HEK293 (cell line): Measurements from ENCODE around the gene CYP4V2.

Source experiments
- FEZF1 ChIP-seq: fragments of 450-650 bp; formaldehyde crosslinking; IDR thresholded peaks from 2 replicates; pipeline ENCODE4 v1.5.1; 2016; ENCODE audit warnings: missing biosample characterization, missing genetic modification characterization
- HOXD13 ChIP-seq: sonication (generic); formaldehyde crosslinking; IDR thresholded peaks from 2 replicates; pipeline ENCODE4 v1.8.0; 2022; ENCODE audit warnings: missing genetic modification reagents, borderline replicate concordance
- KLF1 ChIP-seq: fragments of 450-650 bp; formaldehyde crosslinking; IDR thresholded peaks from 2 replicates; pipeline ENCODE4 v1.5.1; 2016; ENCODE audit warnings: missing biosample characterization, missing genetic modification characterization
- KLF8 ChIP-seq: fragments of 450-650 bp; formaldehyde crosslinking; IDR thresholded peaks from 2 replicates; pipeline ENCODE4 v1.5.1; 2016; ENCODE audit warnings: missing biosample characterization, missing genetic modification characterization
- KLF9 ChIP-seq: fragments of 450-650 bp; formaldehyde crosslinking; IDR thresholded peaks from 2 replicates; pipeline ENCODE4 v1.5.1; 2016; ENCODE audit warnings: missing biosample characterization, missing genetic modification characterization, low read depth
- OSR2 ChIP-seq: fragments of 450-650 bp; formaldehyde crosslinking; IDR thresholded peaks from 2 replicates; pipeline ENCODE4 v1.5.1; 2016; ENCODE audit warnings: missing biosample characterization, missing genetic modification characterization
- OVOL3 ChIP-seq: fragments of 450-650 bp; formaldehyde crosslinking; IDR thresholded peaks from 2 replicates; pipeline ENCODE4 v1.5.1; 2016; ENCODE audit warnings: missing biosample characterization, missing genetic modification characterization
- RBAK ChIP-seq: fragments of 450-650 bp; formaldehyde crosslinking; IDR thresholded peaks from 2 replicates; pipeline ENCODE4 v1.5.1; 2016; ENCODE audit warnings: missing biosample characterization, missing genetic modification characterization
- SP2 ChIP-seq: fragments of 450-650 bp; formaldehyde crosslinking; IDR thresholded peaks from 2 replicates; pipeline ENCODE4 v1.5.1; 2016; ENCODE audit warnings: missing biosample characterization, missing genetic modification characterization
- WT1 ChIP-seq: fragments of 450-650 bp; formaldehyde crosslinking; IDR thresholded peaks from 2 replicates; pipeline ENCODE4 v1.5.1; 2016; ENCODE audit warnings: missing biosample characterization, missing genetic modification characterization
- ZBTB20 ChIP-seq: fragments of 450-650 bp; formaldehyde crosslinking; IDR thresholded peaks from 2 replicates; pipeline ENCODE4 v1.5.1; 2016; ENCODE audit warnings: missing biosample characterization, missing genetic modification characterization
- ZBTB7A ChIP-seq: fragments of 450-650 bp; formaldehyde crosslinking; IDR thresholded peaks from 2 replicates; pipeline ENCODE4 v1.5.1; 2016; ENCODE audit warnings: low read depth, missing biosample characterization, missing genetic modification characterization
- ZFHX2 ChIP-seq: fragments of 450-650 bp; formaldehyde crosslinking; conservative IDR thresholded peaks from 2 replicates; pipeline ENCODE4 v1.5.1; 2016; ENCODE audit warnings: missing biosample characterization, missing genetic modification characterization
- ZFP37 ChIP-seq: fragments of 450-650 bp; formaldehyde crosslinking; IDR thresholded peaks from 2 replicates; pipeline ENCODE4 v1.5.1; 2016; ENCODE audit warnings: missing biosample characterization, missing genetic modification characterization
- ZNF16 ChIP-seq: fragments of 450-650 bp; formaldehyde crosslinking; IDR thresholded peaks from 2 replicates; pipeline ENCODE4 v1.5.1; 2016; ENCODE audit warnings: low read depth, missing biosample characterization, missing genetic modification characterization
- ZNF18 ChIP-seq: fragments of 450-650 bp; formaldehyde crosslinking; IDR thresholded peaks from 2 replicates; pipeline ENCODE4 v1.5.1; 2016; ENCODE audit warnings: missing biosample characterization, missing genetic modification characterization
- ZNF2 ChIP-seq: fragments of 450-650 bp; formaldehyde crosslinking; IDR thresholded peaks from 2 replicates; pipeline ENCODE4 v1.5.1; 2016; ENCODE audit warnings: missing biosample characterization, missing genetic modification characterization
- ZNF214 ChIP-seq: fragments of 450-650 bp; formaldehyde crosslinking; IDR thresholded peaks from 2 replicates; pipeline ENCODE4 v1.5.1; 2017; ENCODE audit warnings: missing biosample characterization, mild to moderate bottlenecking, missing genetic modification characterization, borderline replicate concordance
- ZNF23 ChIP-seq: fragments of 450-650 bp; formaldehyde crosslinking; IDR thresholded peaks from 2 replicates; pipeline ENCODE4 v1.5.1; 2016; ENCODE audit warnings: missing biosample characterization, missing genetic modification characterization, borderline replicate concordance
- ZNF311 ChIP-seq: fragments of 450-650 bp; formaldehyde crosslinking; IDR thresholded peaks from 2 replicates; pipeline ENCODE4 v1.5.1; 2017; ENCODE audit warnings: missing biosample characterization, missing genetic modification characterization, borderline replicate concordance
- ZNF473 ChIP-seq: fragments of 450-650 bp; formaldehyde crosslinking; IDR thresholded peaks from 2 replicates; pipeline ENCODE4 v1.5.1; 2017; ENCODE audit warnings: missing biosample characterization, missing genetic modification characterization
- ZNF558 ChIP-seq: fragments of 450-650 bp; formaldehyde crosslinking; IDR thresholded peaks from 2 replicates; pipeline ENCODE4 v1.5.1; 2016; ENCODE audit warnings: missing biosample characterization, missing genetic modification characterization
- ZNF561 ChIP-seq: fragments of 450-650 bp; IDR thresholded peaks from 2 replicates; pipeline ENCODE4 v1.5.1; 2018; ENCODE audit warnings: missing biosample characterization, missing genetic modification characterization, borderline replicate concordance
- ZNF610 ChIP-seq: fragments of 450-650 bp; formaldehyde crosslinking; IDR thresholded peaks from 2 replicates; pipeline ENCODE4 v1.5.1; 2016; ENCODE audit warnings: missing biosample characterization, missing genetic modification characterization, borderline replicate concordance
- ZNF629 ChIP-seq: fragments of 450-650 bp; formaldehyde crosslinking; IDR thresholded peaks from 2 replicates; pipeline ENCODE4 v1.5.1; 2017; ENCODE audit warnings: missing biosample characterization, missing genetic modification characterization
- ZNF670 ChIP-seq: fragments of 450-650 bp; formaldehyde crosslinking; IDR thresholded peaks from 2 replicates; pipeline ENCODE4 v1.5.1; 2016; ENCODE audit warnings: missing biosample characterization, missing genetic modification characterization, low read depth
- ZNF704 ChIP-seq: fragments of 450-650 bp; formaldehyde crosslinking; IDR thresholded peaks from 2 replicates; pipeline ENCODE4 v1.5.1; 2016; ENCODE audit warnings: missing biosample characterization, missing genetic modification characterization
- ZNF776 ChIP-seq: fragments of 450-650 bp; formaldehyde crosslinking; IDR thresholded peaks from 2 replicates; pipeline ENCODE4 v1.5.0; 2017; ENCODE audit warnings: missing biosample characterization, missing genetic modification characterization, borderline replicate concordance
- ZNF837 ChIP-seq: fragments of 450-650 bp; formaldehyde crosslinking; IDR thresholded peaks from 2 replicates; pipeline ENCODE4 v1.5.1; 2016; ENCODE audit warnings: missing biosample characterization, missing genetic modification characterization
- TF ChIP-seq, protein P1 (sequence below): fragments of 450-650 bp; formaldehyde crosslinking; IDR thresholded peaks from 2 replicates; pipeline ENCODE4 v1.5.1; 2016; ENCODE audit warnings: missing biosample characterization, missing genetic modification characterization
- TF ChIP-seq, protein P2 (sequence below): fragments of 450-650 bp; formaldehyde crosslinking; IDR thresholded peaks from 2 replicates; pipeline ENCODE4 v1.5.1; 2016; ENCODE audit warnings: missing biosample characterization, missing genetic modification characterization
- TF ChIP-seq, protein P3 (sequence below): fragments of 450-650 bp; formaldehyde crosslinking; IDR thresholded peaks from 2 replicates; pipeline ENCODE4 v1.5.1; 2016; ENCODE audit warnings: missing biosample characterization, missing genetic modification characterization

The CYP4V2 gene

GRCh38 chr4:186191200-186192065 lies at the start of gene CYP4V2 (continued):
- TF ChIP-seq, protein P1, sequence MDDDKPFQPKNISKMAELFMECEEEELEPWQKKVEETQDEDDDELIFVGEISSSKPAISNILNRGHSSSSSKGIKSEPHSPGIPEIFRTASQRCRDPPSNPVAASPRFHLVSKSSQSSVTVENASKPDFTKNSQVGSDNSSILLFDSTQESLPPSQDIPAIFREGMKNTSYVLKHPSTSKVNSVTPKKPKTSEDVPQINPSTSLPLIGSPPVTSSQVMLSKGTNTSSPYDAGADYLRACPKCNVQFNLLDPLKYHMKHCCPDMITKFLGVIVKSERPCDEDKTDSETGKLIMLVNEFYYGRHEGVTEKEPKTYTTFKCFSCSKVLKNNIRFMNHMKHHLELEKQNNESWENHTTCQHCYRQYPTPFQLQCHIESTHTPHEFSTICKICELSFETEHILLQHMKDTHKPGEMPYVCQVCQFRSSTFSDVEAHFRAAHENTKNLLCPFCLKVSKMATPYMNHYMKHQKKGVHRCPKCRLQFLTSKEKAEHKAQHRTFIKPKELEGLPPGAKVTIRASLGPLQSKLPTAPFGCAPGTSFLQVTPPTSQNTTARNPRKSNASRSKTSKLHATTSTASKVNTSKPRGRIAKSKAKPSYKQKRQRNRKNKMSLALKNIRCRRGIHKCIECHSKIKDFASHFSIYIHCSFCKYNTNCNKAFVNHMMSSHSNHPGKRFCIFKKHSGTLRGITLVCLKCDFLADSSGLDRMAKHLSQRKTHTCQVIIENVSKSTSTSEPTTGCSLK (tag by site-specific recombination) = no peak
- TF ChIP-seq ZNF214 = no peak
- TF ChIP-seq KLF9 (tag by site-specific recombination) = peak; percentile 60; the same call in 1 of the 2 replicates
- TF ChIP-seq ZFP37 (tag by site-specific recombination) = no peak; the same call in 1 of the 2 replicates
- TF ChIP-seq OSR2 (tag by site-specific recombination) = peak; percentile 37; the same call in 1 of the 2 replicates
- TF ChIP-seq, protein P2, sequence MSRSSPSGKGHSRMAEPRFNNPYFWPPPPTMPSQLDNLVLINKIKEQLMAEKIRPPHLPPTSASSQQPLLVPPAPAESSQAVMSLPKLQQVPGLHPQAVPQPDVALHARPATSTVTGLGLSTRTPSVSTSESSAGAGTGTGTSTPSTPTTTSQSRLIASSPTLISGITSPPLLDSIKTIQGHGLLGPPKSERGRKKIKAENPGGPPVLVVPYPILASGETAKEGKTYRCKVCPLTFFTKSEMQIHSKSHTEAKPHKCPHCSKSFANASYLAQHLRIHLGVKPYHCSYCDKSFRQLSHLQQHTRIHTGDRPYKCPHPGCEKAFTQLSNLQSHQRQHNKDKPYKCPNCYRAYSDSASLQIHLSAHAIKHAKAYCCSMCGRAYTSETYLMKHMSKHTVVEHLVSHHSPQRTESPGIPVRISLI = no peak
- TF ChIP-seq ZNF704 (tag by site-specific recombination) = no peak
- TF ChIP-seq ZNF561 (tag by site-specific recombination) = no peak; the same call in 1 of the 2 replicates
- peak; percentile 58; the same call in 1 of the 2 replicates for TF ChIP-seq ZNF2 (tag by site-specific recombination)
- no peak for TF ChIP-seq ZNF16 (tag by site-specific recombination)
- peak; percentile 13 for TF ChIP-seq ZBTB20 (tag by site-specific recombination)
- TF ChIP-seq ZBTB7A (tag by site-specific recombination) = 0 out of 2 replicates have a peak, but pooled peaks have one; percentile 58
- no peak for TF ChIP-seq WT1 (tag by site-specific recombination)
- TF ChIP-seq RBAK (tag by site-specific recombination) = no peak
- TF ChIP-seq KLF8 = peak; percentile 63; the same call in 1 of the 2 replicates
- no peak for TF ChIP-seq OVOL3 (tag by site-specific recombination)
- TF ChIP-seq ZNF610 (tag by site-specific recombination) = no peak
- no peak for TF ChIP-seq HOXD13
- TF ChIP-seq ZNF23 (tag by site-specific recombination) = no peak
- no peak for TF ChIP-seq ZNF837 (tag by site-specific recombination)
- TF ChIP-seq ZNF629 = peak; percentile 58
- TF ChIP-seq KLF1 (tag by site-specific recombination) = peak; percentile 67
- no peak for TF ChIP-seq ZNF776 (tag by site-specific recombination)
- no peak for TF ChIP-seq ZNF670
- TF ChIP-seq SP2 (tag by site-specific recombination) = peak; percentile 73
- TF ChIP-seq, protein P3, sequence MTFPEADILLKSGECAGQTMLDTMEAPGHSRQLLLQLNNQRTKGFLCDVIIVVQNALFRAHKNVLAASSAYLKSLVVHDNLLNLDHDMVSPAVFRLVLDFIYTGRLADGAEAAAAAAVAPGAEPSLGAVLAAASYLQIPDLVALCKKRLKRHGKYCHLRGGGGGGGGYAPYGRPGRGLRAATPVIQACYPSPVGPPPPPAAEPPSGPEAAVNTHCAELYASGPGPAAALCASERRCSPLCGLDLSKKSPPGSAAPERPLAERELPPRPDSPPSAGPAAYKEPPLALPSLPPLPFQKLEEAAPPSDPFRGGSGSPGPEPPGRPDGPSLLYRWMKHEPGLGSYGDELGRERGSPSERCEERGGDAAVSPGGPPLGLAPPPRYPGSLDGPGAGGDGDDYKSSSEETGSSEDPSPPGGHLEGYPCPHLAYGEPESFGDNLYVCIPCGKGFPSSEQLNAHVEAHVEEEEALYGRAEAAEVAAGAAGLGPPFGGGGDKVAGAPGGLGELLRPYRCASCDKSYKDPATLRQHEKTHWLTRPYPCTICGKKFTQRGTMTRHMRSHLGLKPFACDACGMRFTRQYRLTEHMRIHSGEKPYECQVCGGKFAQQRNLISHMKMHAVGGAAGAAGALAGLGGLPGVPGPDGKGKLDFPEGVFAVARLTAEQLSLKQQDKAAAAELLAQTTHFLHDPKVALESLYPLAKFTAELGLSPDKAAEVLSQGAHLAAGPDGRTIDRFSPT = no peak; the same call in 1 of the 2 replicates
- TF ChIP-seq ZFHX2 (tag by site-specific recombination) = peak; percentile 80
- no peak for TF ChIP-seq ZNF473 (tag by site-specific recombination)
- no peak for TF ChIP-seq ZNF311 (tag by site-specific recombination)
- no peak for TF ChIP-seq FEZF1 (tag by site-specific recombination)
- no peak for TF ChIP-seq ZNF558 (tag by site-specific recombination)
- TF ChIP-seq ZNF18 (tag by site-specific recombination) = no peak
